ENCODE results near the gene DPP3.
"Not testable (repeated sequence)": the region's sequence is repeated elsewhere in the genome, so short reads cannot be mapped to it uniquely, and the experiment has no call there.

- not testable (repeated sequence) for TF ChIP-seq CTCF, EP300, POLR2A, POLR2AphosphoS5 (IDR thresholded peaks at IDR 0.05)
These were observed 60.4 kb downstream of the DPP3 start for GRCh38 chr11:66540598-66540997.

Data from suprapubic skin (tissue), 4 donors.